GM12878 (cell line): ENCODE data around the gene IGLL5. TPM values are rescaled to one million over a fixed set of nuclear protein-coding genes. Genes with fewer than 3 reads are reported as not detected.
A peak's percentile ranks its signal among the peaks of the same experiment; 100 is the strongest.

Source experiments
- ATAC-seq: fragments of 200-7000 bp; cut with Tn5 transposase; 3 replicates; pipeline ENCODE4 v1.9.1; 2020; ENCODE audit warnings: mild to moderate bottlenecking, moderate library complexity
- BruUV-seq: library from RNA; stranded (reverse); fragments of 400-500 nt; replicated peaks from 2 replicates; lab custom pipeline; 2021; lab: Mats Ljungman, UMichigan
- CTCF ChIA-PET: fragments of 300-600 bp; sonication (Branson Sonifier 250); formaldehyde crosslinking; extraction: SDS; loops from one replicate; lab custom pipeline; 2021; ENCODE audit warnings: inconsistent platforms; lab: Yijun Ruan, JAX
- POLR2A ChIA-PET: fragments of 350-600 bp; formaldehyde crosslinking; extraction: SDS; loops from one replicate; lab custom pipeline; 2021; ENCODE audit warnings: inconsistent platforms; lab: Charles Lee
- RAD21 ChIA-PET: fragments of 300-600 bp; sonication (Branson Sonifier 250); formaldehyde crosslinking; loops from one replicate; lab custom pipeline; 2023; ENCODE audit warnings: antibody characterized with exemption; ENCODE audit not compliant: unreplicated experiment; lab: Charles Lee
- SMC1A ChIA-PET: fragments of 300-600 bp; sonication (Branson Sonifier 250); formaldehyde crosslinking; loops from one replicate; lab custom pipeline; 2023; ENCODE audit not compliant: unreplicated experiment, uncharacterized antibody; lab: Charles Lee
- DNase-seq: peaks from one replicate; pipeline ENCODE4 v3.0.0-alpha.2; 2011; ENCODE audit warnings: low read depth, low spot score
- FAIRE-seq: peaks from 3 replicates; lab custom pipeline; 2011; peaks lifted over from hg19 to GRCh38; lab: Jason Lieb, UNC
- H2AFZ ChIP-seq: 2 replicates; pipeline ENCODE4 v1.6.0; 2011; ENCODE audit warnings: low read depth, low read length, control low read depth; ENCODE audit not compliant: control insufficient read depth
- H3K27ac ChIP-seq: 2 replicates; pipeline ENCODE4 v1.5.1; 2011; ENCODE audit warnings: control low read depth; ENCODE audit not compliant: control insufficient read depth, insufficient read depth
- H3K27me3 ChIP-seq, 2 experiments: replicated peaks in 1 of 2; 2 replicates each; pipeline versions ENCODE4 v1.6.0 to v1.6.1; 2011; ENCODE audit warnings: low read length in 1 of 2; ENCODE audit not compliant: control insufficient read depth in 2 of 2, insufficient read depth in 2 of 2
- H3K36me3 ChIP-seq, 2 experiments: 2 replicates each; pipeline ENCODE4 v1.5.1; 2011; ENCODE audit warnings: low read length in 1 of 2; ENCODE audit not compliant: control insufficient read depth in 2 of 2, insufficient read depth in 2 of 2
- H3K4me1 ChIP-seq: 2 replicates; pipeline ENCODE4 v1.6.1; 2011; ENCODE audit warnings: mild to moderate bottlenecking, low read length, moderate library complexity, mixed read lengths; ENCODE audit not compliant: control insufficient read depth, insufficient read depth
- H3K4me2 ChIP-seq: 2 replicates; pipeline ENCODE4 v1.6.0; 2011; ENCODE audit warnings: control low read depth; ENCODE audit not compliant: control insufficient read depth, insufficient read depth
- H3K4me3 ChIP-seq: fragments of 200-600 bp; sonication (generic); 2 replicates; pipeline ENCODE4 v1.5.1; 2016
- H3K79me2 ChIP-seq: 2 replicates; pipeline ENCODE4 v1.6.0; 2011; ENCODE audit warnings: low read length; ENCODE audit not compliant: control insufficient read depth, insufficient read depth
- H3K9ac ChIP-seq: 2 replicates; pipeline ENCODE4 v1.8.0; 2011; ENCODE audit warnings: low read length, control low read depth, mixed read lengths; ENCODE audit not compliant: control insufficient read depth, insufficient read depth
- H3K9me3 ChIP-seq: replicated peaks from 3 replicates; pipeline ENCODE4 v1.5.1; 2011; ENCODE audit warnings: mild to moderate bottlenecking, low read length; ENCODE audit not compliant: control insufficient read depth, insufficient read depth
- H4K20me1 ChIP-seq: 2 replicates; pipeline ENCODE4 v1.6.0; 2011; ENCODE audit not compliant: control insufficient read depth, insufficient read depth
- ATF2 ChIP-seq: IDR thresholded peaks from 2 replicates; pipeline ENCODE4 v1.6.1; 2012; ENCODE audit warnings: low read length, inconsistent platforms
- BACH1 ChIP-seq: fragments of 450-650 bp; IDR thresholded peaks from 2 replicates; pipeline ENCODE4 v1.6.1; 2017; ENCODE audit warnings: mild to moderate bottlenecking, borderline replicate concordance
- BCL3 ChIP-seq: IDR thresholded peaks from 2 replicates; pipeline ENCODE4 v1.6.1; 2011; ENCODE audit warnings: borderline replicate concordance, low read depth, mild to moderate bottlenecking, moderate library complexity, low read length; ENCODE audit not compliant: insufficient read depth, poor library complexity, severe bottlenecking
- BMI1 ChIP-seq: fragments of 450-650 bp; IDR thresholded peaks from 2 replicates; pipeline ENCODE4 v1.6.1; 2016; ENCODE audit warnings: mild to moderate bottlenecking, moderate library complexity, borderline replicate concordance
- CBFB ChIP-seq: IDR thresholded peaks from 2 replicates; pipeline ENCODE4 v1.6.1; 2016; ENCODE audit warnings: antibody characterized with exemption, low read depth
- CHD4 ChIP-seq: fragments of 200-600 bp; sonication (generic); IDR thresholded peaks from 2 replicates; pipeline ENCODE4 v1.6.1; 2016; ENCODE audit warnings: mild to moderate bottlenecking
- CREB1 ChIP-seq: IDR thresholded peaks from 2 replicates; pipeline ENCODE4 v1.6.1; 2012; ENCODE audit warnings: low read depth, mild to moderate bottlenecking, inconsistent platforms
- FOXM1 ChIP-seq: IDR thresholded peaks from 2 replicates; pipeline ENCODE4 v1.6.1; 2012; ENCODE audit warnings: low read depth, mild to moderate bottlenecking, inconsistent platforms, low read length, moderate library complexity
- MXI1 ChIP-seq: fragments of 150-350 bp; IDR thresholded peaks from 2 replicates; pipeline ENCODE4 v1.6.1; 2011; ENCODE audit warnings: low read depth, mild to moderate bottlenecking, inconsistent platforms, low read length, improper control_type of control experiment
- NFYA ChIP-seq: IDR thresholded peaks from 2 replicates; pipeline ENCODE4 v1.6.1; 2011; ENCODE audit warnings: low read depth, mild to moderate bottlenecking, low read length, improper control_type of control experiment, borderline replicate concordance
- NKRF ChIP-seq: fragments of 450-650 bp; conservative IDR thresholded peaks from 2 replicates; pipeline ENCODE4 v1.6.1; 2017; ENCODE audit warnings: mild to moderate bottlenecking, moderate library complexity
- PAX5 ChIP-seq: IDR thresholded peaks from 2 replicates; pipeline ENCODE4 v1.6.1; 2011; ENCODE audit warnings: low read depth, low read length, borderline replicate concordance
- PML ChIP-seq: IDR thresholded peaks from 2 replicates; pipeline ENCODE4 v1.6.1; 2012; ENCODE audit warnings: low read length, inconsistent platforms
- POLR2A ChIP-seq: IDR thresholded peaks from 2 replicates; pipeline ENCODE4 v1.6.1; 2011; ENCODE audit warnings: low read depth, mild to moderate bottlenecking, low read length
- POLR2AphosphoS5 ChIP-seq: IDR thresholded peaks from 2 replicates; pipeline ENCODE4 v1.6.1; 2011; ENCODE audit warnings: mild to moderate bottlenecking, low read length, inconsistent platforms
- RUNX3 ChIP-seq: IDR thresholded peaks from 2 replicates; pipeline ENCODE4 v1.6.1; 2012; ENCODE audit warnings: low read length, inconsistent platforms
- SMAD5 ChIP-seq: IDR thresholded peaks from 2 replicates; pipeline ENCODE4 v1.6.1; 2016; ENCODE audit warnings: antibody characterized with exemption, low read depth
- TAF1 ChIP-seq: IDR thresholded peaks from 2 replicates; pipeline ENCODE4 v1.6.1; 2011; ENCODE audit warnings: mild to moderate bottlenecking, low read depth, low read length, borderline replicate concordance
- TARDBP ChIP-seq: IDR thresholded peaks from 2 replicates; pipeline ENCODE4 v1.6.1; 2016; ENCODE audit warnings: borderline replicate concordance
- YBX1 ChIP-seq: fragments of 450-650 bp; IDR thresholded peaks from 2 replicates; pipeline ENCODE4 v1.6.1; 2016; ENCODE audit warnings: antibody characterized with exemption
- ZNF274 ChIP-seq: IDR thresholded peaks from one replicate; pipeline ENCODE4 v1.8.0; 2011; ENCODE audit not compliant: insufficient read length, insufficient read depth
- ZSCAN29 ChIP-seq: fragments of 450-650 bp; IDR thresholded peaks from 2 replicates; pipeline ENCODE4 v1.6.1; 2017; ENCODE audit warnings: mild to moderate bottlenecking, moderate library complexity
- WGBS: methylation state at CpG from one replicate; pipeline ENCODE4 v1.1.6; 2016; ENCODE audit warnings: low lambda C conversion rate; ENCODE audit not compliant: insufficient replicate concordance, insufficient coverage; ENCODE audit errors: missing lambda C conversion rate; 5-methylcytosine and 5-hydroxymethylcytosine counted together
- in situ Hi-C: fragments of 300-500 bp; cut with MboI; formaldehyde crosslinking; loops from 9 replicates; pipeline ENCODE4 v1.14.3; 2018; ENCODE audit warnings: mixed read lengths
- intact Hi-C: fragments of 100-400 bp; cut with micrococcal nuclease; formaldehyde crosslinking; loops from one replicate; pipeline ENCODE4 v1.14.2; 2022; ENCODE audit not compliant: unreplicated experiment
- polyA plus RNA-seq, 11 experiments: library from polyadenylated mRNA; depleted of rRNA in 4 of 11; unstranded in 6 of 11; stranded (reverse) in 5 of 11; fragments of >200 nt; fragmentation: Nextera tagmentation in 4 of 11; fragmentation: Illumina TruSeq in 1 of 11; extraction: Ambion mirVana in 4 of 11; extraction: Trizol in 1 of 11; gene quantifications; 1 replicate in 1 of 11; 2 replicates in 10 of 11; pipeline versions ENCODE4 v1.2.1 to v1.2.3, GENCODE V29; 2011 to 2016; ENCODE audit warnings: inconsistent platforms in 2 of 11, missing spikeins in 2 of 11, low read depth in 1 of 11
- total RNA-seq, 4 experiments: library from RNA; depleted of rRNA in 3 of 4; stranded (reverse); fragments of >200 nt in 3 of 4; fragmentation: Illumina TruSeq in 1 of 4; extraction: Trizol in 1 of 4; gene quantifications; 2 replicates each; pipeline versions ENCODE4 v1.2.1 to v1.2.3, GENCODE V29; 2013 to 2021

IGLL5 gene
- total and polyA plus RNA-seq, 10 of the 15 experiments (the other 5 are each of a cell fraction or from before 2014, with no cell fraction given), result not detected

GRCh38 chr22:22906907-22907550 lies 19.4 kb downstream of the IGLL5 start:
- no peaks in the 10 kb centered on the region for H3K9me3 ChIP-seq
- SMC1A ChIA-PET, result no interaction called here
- peak overlapping the region; percentile 30; the same call in 1 of the 2 replicates for H3K9ac ChIP-seq
- no peaks in the 10 kb centered on the region for H4K20me1 ChIP-seq
- WGBS, result 79% methylated on average over 8 of the region's 8 CpGs
- no TSS peak for BruUV-seq
- H3K36me3 ChIP-seq, result no peaks in the 10 kb centered on the region
- CTCF ChIA-PET, result interaction anchor here (0.7 kb wide), 1 partner anchor 32 kb away, joined by 3 read pairs; no protein-coding TSS in a partner anchor
- DNase-seq (no peak), FAIRE-seq (no peak), ATAC-seq (no peak)
- POLR2A ChIA-PET, result interaction anchor here (0.7 kb wide), 1 partner anchor 27 kb away, joined by 3 read pairs; no protein-coding TSS in a partner anchor
- peak overlapping the region; percentile 22 for H3K27ac ChIP-seq
- no peak overlapping the region for H2AFZ ChIP-seq
- peaks cover 39% of the 10 kb centered on the region for H3K4me1 ChIP-seq
- in situ Hi-C loops, result loop anchor here (25.0 kb wide), 1 partner anchor 1195 kb away; no protein-coding TSS in a partner anchor
- RAD21 ChIA-PET, result interaction anchor here (1.1 kb wide), 1 partner anchor 22 kb away, joined by 3 read pairs; no protein-coding TSS in a partner anchor
- H3K4me3 ChIP-seq, result no peak overlapping the region
- H3K4me2 ChIP-seq, result peak overlapping the region; percentile 28; the same call in 1 of the 2 replicates
- no peaks in the 10 kb centered on the region; the same call in 1 of the 2 replicates for H3K79me2 ChIP-seq
- intact Hi-C loops, result no loop called here
- no peaks in the 10 kb centered on the region for H3K27me3 ChIP-seq
- TF ChIP-seq POLR2AphosphoS5 (peak; percentile 60; the same call in 1 of the 2 replicates), PAX5 (peak; percentile 4; the same call in 1 of the 2 replicates), CHD4 (no peak), MXI1 (no peak), FOXM1 (0 out of 2 replicates have a peak, but pooled peaks have one; percentile 15), RUNX3 (peak; percentile 13), YBX1 (no peak), ATF2 (peak; percentile 33; the same call in 1 of the 2 replicates), TAF1 (0 out of 2 replicates have a peak, but pooled peaks have one; percentile 20), CBFB (peak; percentile 52; the same call in 1 of the 2 replicates), ZSCAN29 (no peak), CREB1 (0 out of 2 replicates have a peak, but pooled peaks have one; percentile 49), NFYA (no peak), NKRF (no peak), SMAD5 (peak; percentile 98), BMI1 (no peak), ZNF274 (no peak), POLR2A (peak; percentile 94), TARDBP (peak; percentile 43; the same call in 1 of the 2 replicates), BACH1 (no peak), PML (peak; percentile 97; the same call in 1 of the 2 replicates), BCL3 (peak; percentile 40)
